ENCODE measurements around the gene IRF4.

Gene IRF4

GRCh38 chr6:363291-363690 is 28.3 kb upstream of the IRF4 start (continued):
- TF ChIP-seq, protein P1, sequence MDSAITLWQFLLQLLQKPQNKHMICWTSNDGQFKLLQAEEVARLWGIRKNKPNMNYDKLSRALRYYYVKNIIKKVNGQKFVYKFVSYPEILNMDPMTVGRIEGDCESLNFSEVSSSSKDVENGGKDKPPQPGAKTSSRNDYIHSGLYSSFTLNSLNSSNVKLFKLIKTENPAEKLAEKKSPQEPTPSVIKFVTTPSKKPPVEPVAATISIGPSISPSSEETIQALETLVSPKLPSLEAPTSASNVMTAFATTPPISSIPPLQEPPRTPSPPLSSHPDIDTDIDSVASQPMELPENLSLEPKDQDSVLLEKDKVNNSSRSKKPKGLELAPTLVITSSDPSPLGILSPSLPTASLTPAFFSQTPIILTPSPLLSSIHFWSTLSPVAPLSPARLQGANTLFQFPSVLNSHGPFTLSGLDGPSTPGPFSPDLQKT (IDR thresholded peaks at IDR 0.05; ENCODE audit: borderline replicate concordance, low read depth, low read length) = no peak

GRCh38 chr6:363909-364308 is 27.6 kb upstream of the IRF4 start:
- CTCF ChIA-PET = interaction anchor here (4.9 kb wide), 1 partner anchor 14 kb away, joined by 23 read pairs; no protein-coding TSS in a partner anchor
- no peaks in the 10 kb centered on the region for H3K9me3 ChIP-seq (ENCODE audit: control insufficient read depth, insufficient read depth, low read depth, low read length)
- POLR2A ChIA-PET = interaction anchor here (0.7 kb wide), 1 partner anchor 32 kb away, joined by 6 read pairs; no protein-coding TSS in a partner anchor

DNA sequence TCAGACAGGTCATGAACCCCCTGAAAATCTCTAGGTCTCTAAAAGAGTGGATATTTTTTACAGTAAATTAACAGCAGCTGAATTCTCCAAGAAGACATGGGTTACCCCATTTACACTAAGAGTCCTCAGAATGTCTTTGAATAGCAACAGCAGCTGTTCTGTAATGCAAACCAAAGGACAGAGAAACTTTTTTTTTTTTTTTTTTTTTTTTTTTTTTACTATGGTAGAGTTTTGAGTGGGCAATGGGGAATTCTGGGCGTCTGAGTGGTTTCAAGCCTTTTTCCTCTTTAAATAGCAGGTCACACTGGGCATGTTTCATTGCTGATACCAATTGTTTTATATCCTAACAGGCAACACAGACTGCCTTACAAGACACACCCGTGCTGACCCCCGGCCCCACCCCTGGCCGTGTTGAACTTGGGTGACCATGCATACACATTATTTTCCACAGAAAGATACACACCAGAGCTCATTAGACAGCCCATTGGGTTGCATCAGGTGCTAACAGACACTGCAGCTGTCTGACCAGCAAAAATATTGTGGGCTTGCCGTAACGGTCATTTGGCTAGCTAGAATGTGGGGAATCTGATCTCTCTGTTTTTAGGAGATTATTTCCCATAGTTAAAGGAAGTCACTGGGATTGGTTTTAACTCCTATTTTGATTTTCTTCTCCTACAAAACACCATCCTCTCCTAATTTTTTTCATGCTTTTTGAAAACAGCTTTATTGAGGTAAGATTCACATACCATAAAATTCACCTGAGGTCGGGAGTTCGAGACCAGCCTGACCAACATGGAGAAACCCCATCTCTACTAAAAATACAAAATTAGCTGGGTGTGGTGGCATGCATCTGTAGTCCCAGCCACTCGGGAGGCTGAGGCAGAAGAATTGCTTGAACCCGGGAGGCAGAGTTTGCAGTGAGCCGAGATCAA is 26.7 kb upstream of the IRF4 start:
- Histone ChIP-seq H3K4me1 (ENCODE audit: control insufficient read depth, insufficient read depth, low read length) (no peaks in the 10 kb centered on the region), H3K9me3 (ENCODE audit: control insufficient read depth, insufficient read depth, low read depth, low read length) (no peaks in the 10 kb centered on the region), H3K36me3 (ENCODE audit: control insufficient read depth in 2 of 2, insufficient read depth in 1 of 2, low read length in 2 of 2) (no peaks in the 10 kb centered on the region), H3K4me3 (ENCODE audit: low read depth, low read length) (no peak overlapping the region), H3K27ac (ENCODE audit: extremely low read depth, low read depth, low read length) (no peak overlapping the region)
- ChIA-PET CTCF (interaction anchor here (0.6 to 1.0 kb wide), 2 partner anchors 9 to 556 kb away, joined by 3 to 5 read pairs; no protein-coding TSS in a partner anchor), POLR2A (interaction anchor here (0.7 kb wide), 1 partner anchor 33 kb away, joined by 6 read pairs; no protein-coding TSS in a partner anchor)
- TF ChIP-seq ZFP41 (tag by site-specific recombination; IDR thresholded peaks at IDR 0.05; ENCODE audit: borderline replicate concordance) (no peak), ZNF362 (tag by site-specific recombination; IDR thresholded peaks at IDR 0.05) (peak; percentile 64; the same call in 1 of the 2 replicates)

More at GRCh38 chr6:363909-364308, 27.6 kb upstream of the IRF4 start:
- no peaks in the 10 kb centered on the region for H3K4me1 ChIP-seq (ENCODE audit: control insufficient read depth, insufficient read depth, low read length)
- H3K4me3 ChIP-seq (ENCODE audit: low read depth, low read length) = no peak overlapping the region
- no peak overlapping the region for H3K27ac ChIP-seq (ENCODE audit: extremely low read depth, low read depth, low read length)
- TF ChIP-seq OVOL3 (tag by site-specific recombination; IDR thresholded peaks at IDR 0.05) (no peak), ZNF175 (tag by site-specific recombination; IDR thresholded peaks at IDR 0.05) (no peak), ZNF248 (tag by site-specific recombination; IDR thresholded peaks at IDR 0.05) (no peak), TRIM28 (IDR thresholded peaks at IDR 0.05; ENCODE audit: borderline replicate concordance, low read length) (peak; percentile 76; the same call in 1 of the 2 replicates), GLIS2 (tag by site-specific recombination; IDR thresholded peaks at IDR 0.05) (no peak), RBAK (tag by site-specific recombination; IDR thresholded peaks at IDR 0.05) (no peak), SCRT1 (tag by site-specific recombination; IDR thresholded peaks at IDR 0.05; ENCODE audit: borderline replicate concordance) (no peak), ZNF596 (tag by site-specific recombination; IDR thresholded peaks at IDR 0.05) (no peak), ZNF2 (tag by site-specific recombination; IDR thresholded peaks at IDR 0.05) (no peak), SETDB1 (IDR thresholded peaks at IDR 0.05; ENCODE audit: insufficient read length, low read length) (peak; percentile 67)
- TF ChIP-seq, protein P2, sequence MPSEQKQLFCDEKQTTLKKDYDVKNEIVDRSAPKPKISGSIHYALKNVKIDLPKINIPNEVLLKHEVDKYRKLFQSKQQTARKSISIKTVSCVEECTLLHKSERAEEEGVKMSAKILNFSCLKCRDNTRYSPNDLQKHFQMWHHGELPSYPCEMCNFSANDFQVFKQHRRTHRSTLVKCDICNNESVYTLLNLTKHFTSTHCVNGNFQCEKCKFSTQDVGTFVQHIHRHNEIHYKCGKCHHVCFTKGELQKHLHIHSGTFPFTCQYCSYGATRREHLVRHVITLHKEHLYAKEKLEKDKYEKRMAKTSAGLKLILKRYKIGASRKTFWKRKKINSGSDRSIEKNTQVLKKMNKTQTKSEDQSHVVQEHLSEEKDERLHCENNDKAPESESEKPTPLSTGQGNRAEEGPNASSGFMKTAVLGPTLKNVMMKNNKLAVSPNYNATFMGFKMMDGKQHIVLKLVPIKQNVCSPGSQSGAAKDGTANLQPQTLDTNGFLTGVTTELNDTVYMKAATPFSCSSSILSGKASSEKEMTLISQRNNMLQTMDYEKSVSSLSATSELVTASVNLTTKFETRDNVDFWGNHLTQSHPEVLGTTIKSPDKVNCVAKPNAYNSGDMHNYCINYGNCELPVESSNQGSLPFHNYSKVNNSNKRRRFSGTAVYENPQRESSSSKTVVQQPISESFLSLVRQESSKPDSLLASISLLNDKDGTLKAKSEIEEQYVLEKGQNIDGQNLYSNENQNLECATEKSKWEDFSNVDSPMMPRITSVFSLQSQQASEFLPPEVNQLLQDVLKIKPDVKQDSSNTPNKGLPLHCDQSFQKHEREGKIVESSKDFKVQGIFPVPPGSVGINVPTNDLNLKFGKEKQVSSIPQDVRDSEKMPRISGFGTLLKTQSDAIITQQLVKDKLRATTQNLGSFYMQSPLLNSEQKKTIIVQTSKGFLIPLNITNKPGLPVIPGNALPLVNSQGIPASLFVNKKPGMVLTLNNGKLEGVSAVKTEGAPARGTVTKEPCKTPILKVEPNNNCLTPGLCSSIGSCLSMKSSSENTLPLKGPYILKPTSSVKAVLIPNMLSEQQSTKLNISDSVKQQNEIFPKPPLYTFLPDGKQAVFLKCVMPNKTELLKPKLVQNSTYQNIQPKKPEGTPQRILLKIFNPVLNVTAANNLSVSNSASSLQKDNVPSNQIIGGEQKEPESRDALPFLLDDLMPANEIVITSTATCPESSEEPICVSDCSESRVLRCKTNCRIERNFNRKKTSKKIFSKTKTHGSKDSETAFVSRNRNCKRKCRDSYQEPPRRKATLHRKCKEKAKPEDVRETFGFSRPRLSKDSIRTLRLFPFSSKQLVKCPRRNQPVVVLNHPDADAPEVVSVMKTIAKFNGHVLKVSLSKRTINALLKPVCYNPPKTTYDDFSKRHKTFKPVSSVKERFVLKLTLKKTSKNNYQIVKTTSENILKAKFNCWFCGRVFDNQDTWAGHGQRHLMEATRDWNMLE (tag by site-specific recombination; conservative IDR thresholded peaks at IDR 0.05; ENCODE audit: low read depth) = no peak
- no peaks in the 10 kb centered on the region for H3K36me3 ChIP-seq (ENCODE audit: control insufficient read depth in 2 of 2, insufficient read depth in 1 of 2, low read length in 2 of 2)
